Right lobe of liver (tissue), 6 donors: Measurements from ENCODE around the gene OVOL3. TPM values are rescaled to one million over a fixed set of nuclear protein-coding genes. Genes with fewer than 3 reads are reported as not detected.

Experiments
- ATAC-seq, 4 donors: fragments of 200-7000 bp; cut with Tn5 transposase; one replicate each; pipeline ENCODE4 v1.9.1; 2020; ENCODE audit warnings: mild to moderate bottlenecking in 4 of 4, moderate library complexity in 4 of 4
- DNase-seq, 3 donors: peaks; one replicate each; pipeline ENCODE4 v3.0.0-alpha.2; 2020
- H3K27ac ChIP-seq, 3 donors: fragments of 200-600 bp; one replicate each; pipeline ENCODE4 v1.8.0; 2022
- H3K27me3 ChIP-seq, 2 donors: fragments of 200-600 bp; one replicate each; pipeline ENCODE4 v1.8.0; 2022
- H3K36me3 ChIP-seq, 4 donors: fragments of 200-600 bp; sonication (generic) in 1 of 4; one replicate each; pipeline versions ENCODE4 v1.5.1 to v1.8.0; 2017 to 2022; ENCODE audit warnings: control low read depth in 1 of 4
- H3K4me1 ChIP-seq, 4 donors: fragments of 200-600 bp; sonication (generic) in 1 of 4; one replicate each; pipeline versions ENCODE4 v1.5.1 to v1.8.0; 2017 to 2022; ENCODE audit warnings: control low read depth in 1 of 4
- H3K4me3 ChIP-seq, 3 donors: fragments of 200-600 bp; one replicate each; pipeline ENCODE4 v1.8.0; 2022
- H3K9me3 ChIP-seq, 4 donors: fragments of 200-600 bp; sonication (generic) in 1 of 4; one replicate each; pipeline versions ENCODE4 v1.5.1 to v1.8.0; 2017 to 2022; ENCODE audit warnings: control low read depth in 1 of 4
- POLR2A ChIP-seq: fragments of 450-650 bp; IDR thresholded peaks from one replicate; pipeline ENCODE4 v1.6.1; 2017; ENCODE audit warnings: antibody characterized with exemption, mild to moderate bottlenecking
- WGBS: methylation state at CpG from one replicate; pipeline ENCODE4 v1.1.6; 2018; ENCODE audit warnings: low coverage, low lambda C conversion rate; ENCODE audit not compliant: insufficient coverage; ENCODE audit errors: missing lambda C conversion rate; 5-methylcytosine and 5-hydroxymethylcytosine counted together
- intact Hi-C, 2 donors: fragments of 100-400 bp; cut with DNase I; formaldehyde crosslinking; loops; one replicate each; pipeline versions ENCODE4 v1.11.2 to v1.14.1; 2022
- total RNA-seq, 6 experiments: library from RNA; depleted of rRNA in 2 of 6; stranded (reverse); fragments of >200 nt in 2 of 6; fragmentation: NEBNext Ultra II Directional in 3 of 6; extraction: Animal tissue kit (Norgen Biotek cat#: 25700) in 3 of 6; gene quantifications; one replicate each; pipeline versions ENCODE4 v1.1.0 to v1.2.4, GENCODE V29; 2016 to 2023
- TF ChIP-seq, protein P1 (sequence below), 4 donors: fragments of 200-600 bp in 3 of 4; fragments of 450-650 bp in 1 of 4; IDR thresholded peaks; one replicate each; pipeline versions ENCODE4 v1.5.1 to v1.8.0; 2016 to 2022; ENCODE audit warnings: antibody characterized with exemption in 4 of 4, mild to moderate bottlenecking in 2 of 4
- donor health status: DM: no; HTN: yes; CAD: no.
- donor health status: DM: no; HTN: no; CAD: no.
- donor health status: DM: no; HTN: no; CAD: no.
- donor health status: DM: no; HTN: yes; CAD: no.
- donor health status: DM: no; HTN: yes; CAD: no.

OVOL3 gene
- total RNA-seq, 6 experiments from 2014 or later, result not detected

DNA sequence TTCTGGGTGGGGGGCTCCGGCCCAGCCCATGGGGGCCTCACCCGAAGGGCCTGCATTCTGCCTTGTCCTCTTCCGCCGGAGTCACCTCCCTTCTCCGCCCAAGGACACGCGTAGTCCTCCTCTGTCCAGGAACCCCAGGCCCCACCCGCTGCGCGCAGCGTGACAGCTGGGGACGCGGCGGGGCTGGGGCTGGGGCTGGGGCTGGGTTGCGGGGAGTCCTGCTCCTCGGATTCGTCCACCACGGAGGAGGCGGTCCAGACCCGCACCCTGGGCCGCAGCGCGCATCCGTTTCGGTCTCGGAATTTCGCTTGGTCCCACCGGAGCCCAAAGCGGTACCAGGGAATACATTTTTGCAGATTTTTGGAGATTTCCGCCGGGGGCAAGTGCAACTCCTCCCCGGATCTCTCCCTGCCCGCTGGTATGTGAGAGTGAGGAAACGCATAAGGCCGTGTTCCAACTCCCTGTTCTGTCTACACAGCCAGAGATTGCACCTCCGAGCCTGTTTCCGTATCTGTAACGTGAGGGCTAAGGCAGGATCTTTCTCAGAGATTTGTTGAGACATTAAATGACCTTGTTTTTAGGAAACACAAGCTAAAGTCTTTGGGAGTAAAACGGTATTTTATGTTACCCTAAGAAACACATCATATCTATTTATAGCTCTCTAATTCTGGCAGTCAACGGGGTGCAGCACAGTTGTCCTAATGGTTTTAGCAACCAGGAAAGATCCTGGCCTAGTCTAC is 41.6 kb downstream of the OVOL3 start, which contains the start of gene COX7A1:
TSS of gene COX7A1 (minus strand) at position 96 of the 740 bp plus-strand sequence. CDS start at position 56, 40 bp downstream.
- peak within 1 kb of the TSS; percentile 26 to 33 (median 27) for H3K4me3 ChIP-seq
- TF ChIP-seq, protein P1, sequence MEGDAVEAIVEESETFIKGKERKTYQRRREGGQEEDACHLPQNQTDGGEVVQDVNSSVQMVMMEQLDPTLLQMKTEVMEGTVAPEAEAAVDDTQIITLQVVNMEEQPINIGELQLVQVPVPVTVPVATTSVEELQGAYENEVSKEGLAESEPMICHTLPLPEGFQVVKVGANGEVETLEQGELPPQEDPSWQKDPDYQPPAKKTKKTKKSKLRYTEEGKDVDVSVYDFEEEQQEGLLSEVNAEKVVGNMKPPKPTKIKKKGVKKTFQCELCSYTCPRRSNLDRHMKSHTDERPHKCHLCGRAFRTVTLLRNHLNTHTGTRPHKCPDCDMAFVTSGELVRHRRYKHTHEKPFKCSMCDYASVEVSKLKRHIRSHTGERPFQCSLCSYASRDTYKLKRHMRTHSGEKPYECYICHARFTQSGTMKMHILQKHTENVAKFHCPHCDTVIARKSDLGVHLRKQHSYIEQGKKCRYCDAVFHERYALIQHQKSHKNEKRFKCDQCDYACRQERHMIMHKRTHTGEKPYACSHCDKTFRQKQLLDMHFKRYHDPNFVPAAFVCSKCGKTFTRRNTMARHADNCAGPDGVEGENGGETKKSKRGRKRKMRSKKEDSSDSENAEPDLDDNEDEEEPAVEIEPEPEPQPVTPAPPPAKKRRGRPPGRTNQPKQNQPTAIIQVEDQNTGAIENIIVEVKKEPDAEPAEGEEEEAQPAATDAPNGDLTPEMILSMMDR (IDR thresholded peaks at IDR 0.05), result no peak
- TF ChIP-seq POLR2A, result no peak
- H3K9me3 ChIP-seq, result no peaks in the 10 kb centered on the region
- no peaks in the 10 kb centered on the region for H3K27me3 ChIP-seq
- intact Hi-C loops, result no loop called here
- peak; percentile 42 to 64 (median 59) for DNase-seq
- H3K4me1 ChIP-seq, result no peaks in the 10 kb centered on the region
- peaks cover 0 to 28% (median 15%) of the 10 kb centered on the region in 4 donors for H3K36me3 ChIP-seq
- WGBS, result 65% methylated on average over 23 of the region's 40 CpGs
- H3K27ac ChIP-seq, result peak within 1 kb of the TSS; percentile 57 to 73 (median 64)
- peak; percentile 69 to 84 (median 76) for ATAC-seq

DNA sequence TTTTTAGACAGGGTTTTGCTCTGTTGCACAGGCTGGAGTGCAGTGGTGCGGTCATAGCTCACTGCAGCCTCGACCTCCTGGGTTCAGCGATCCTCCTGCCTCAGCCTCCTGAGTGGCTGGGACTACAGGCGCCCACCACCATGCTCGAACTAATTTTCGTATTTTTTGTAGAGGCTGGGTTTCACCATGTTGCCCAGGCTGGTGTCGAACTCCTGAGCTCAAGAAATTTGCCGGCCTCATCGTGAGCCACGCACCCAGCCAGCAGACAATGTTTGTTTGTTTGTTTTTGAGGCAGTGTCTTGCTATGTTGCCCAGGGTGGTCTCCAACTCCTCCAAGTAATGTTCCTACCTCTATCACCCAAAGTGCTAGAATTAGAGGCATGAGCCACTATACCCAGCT is 42.2 kb downstream of the OVOL3 start:
- no peaks in the 10 kb centered on the region for H3K4me1 ChIP-seq
- ATAC-seq (no peak), DNase-seq (peak in 1 of 3 donors; percentile 9)
- H3K4me3 ChIP-seq, result no peak overlapping the region
- TF ChIP-seq, protein P1 (IDR thresholded peaks at IDR 0.05), result no peak
- TF ChIP-seq POLR2A, result no peak
- peak overlapping the region in 1 of 3 donors; percentile 64 for H3K27ac ChIP-seq
- no peaks in the 10 kb centered on the region for H3K9me3 ChIP-seq
- WGBS, result 96% methylated on average over 7 of the region's 10 CpGs
- H3K36me3 ChIP-seq, result peaks cover 0 to 21% (median 12%) of the 10 kb centered on the region in 4 donors
- no peaks in the 10 kb centered on the region for H3K27me3 ChIP-seq
- intact Hi-C loops, result no loop called here

DNA sequence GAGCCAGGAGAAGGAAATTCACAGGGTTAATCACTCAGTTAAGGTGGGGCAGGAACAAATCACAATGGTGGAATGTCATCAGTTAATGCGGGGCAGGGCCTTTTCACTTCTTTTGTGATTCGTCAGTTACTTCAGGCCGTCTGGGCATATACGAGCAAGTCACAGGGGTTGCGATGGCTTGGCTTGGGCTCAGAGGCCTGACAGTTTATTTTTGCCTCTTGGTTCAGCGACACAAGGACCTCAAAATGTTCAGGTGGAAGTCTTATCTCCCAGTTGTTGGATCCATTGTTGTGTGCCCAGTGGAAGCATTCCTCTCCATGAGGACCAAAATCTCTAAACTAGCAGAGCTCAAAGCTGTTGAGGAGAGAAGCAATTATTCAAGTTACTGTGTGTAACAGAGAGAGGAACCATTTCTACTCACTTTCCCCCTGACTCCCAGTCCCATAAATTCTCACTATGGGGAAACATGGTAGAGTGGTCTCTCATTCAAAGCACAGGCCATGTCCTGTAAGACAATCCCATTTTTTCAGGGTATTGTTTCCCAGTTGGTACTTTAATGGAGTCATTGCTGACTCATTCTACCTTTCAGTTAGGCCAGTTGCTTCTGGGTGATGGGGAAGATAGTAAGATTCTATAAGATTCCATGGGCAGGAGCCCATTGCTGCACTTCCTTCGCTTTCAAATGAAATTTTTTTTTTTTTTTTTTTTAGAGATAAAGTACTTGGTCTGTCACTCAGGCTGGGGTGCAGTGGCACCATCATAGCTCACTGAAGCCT is 50.1 kb downstream of the OVOL3 start:
- TF ChIP-seq POLR2A, result no peak
- TF ChIP-seq, protein P1 (IDR thresholded peaks at IDR 0.05), result no peak
- intact Hi-C loops, result no loop called here
- Histone ChIP-seq H3K4me1 (no peaks in the 10 kb centered on the region), H3K4me3 (no peak overlapping the region), H3K27ac (no peak overlapping the region), H3K36me3 (no peaks in the 10 kb centered on the region), H3K9me3 (no peaks in the 10 kb centered on the region), H3K27me3 (no peaks in the 10 kb centered on the region)
- no peak for ATAC-seq
- WGBS, result 82% methylated on average over 7 of the region's 7 CpGs
- no peak for DNase-seq

Other genes with a start within 250 kb of the OVOL3 start
- gene APLP1, start 242.6 kb upstream of the OVOL3 start, total RNA-seq, result 1 to 10 TPM in 1 of 6 experiments, under 1 TPM in 2, not detected in 3; 0.27 to 1.5 (median 0.37) TPM
- gene NFKBID, start 210.6 kb upstream of the OVOL3 start, total RNA-seq, result 1 to 10 TPM; 1.0 to 2.6 (median 1.7) TPM
- gene HCST, start 208.6 kb upstream of the OVOL3 start, total RNA-seq, result 1 to 10 TPM in 5 of 6 experiments, not detected in 1; 1.7 to 4.2 (median 2.4) TPM
- 10 to 100 TPM; 15.6 to 77.8 (median 29.7) TPM for gene TYROBP, start 202.8 kb upstream of the OVOL3 start, total RNA-seq
- gene LRFN3, start 174.8 kb upstream of the OVOL3 start, total RNA-seq, result 1 to 10 TPM; 5.6 to 8.6 (median 7.0) TPM
- 10 to 100 TPM in 4 of 6 experiments, 1 to 10 TPM in 2; 8.4 to 41.9 (median 12.0) TPM for gene SDHAF1, start 116.0 kb upstream of the OVOL3 start, total RNA-seq
- 1 to 10 TPM; 3.9 to 7.5 (median 7.0) TPM for gene SYNE4, start 102.3 kb upstream of the OVOL3 start, total RNA-seq
- gene ALKBH6, start 96.9 kb upstream of the OVOL3 start, total RNA-seq, result 10 to 100 TPM in 5 of 6 experiments, 1 to 10 TPM in 1; 9.7 to 31.2 (median 11.5) TPM
- gene CLIP3, start 78.3 kb upstream of the OVOL3 start, total RNA-seq, result 1 to 10 TPM in 2 of 6 experiments, under 1 TPM in 4; 0.55 to 1.6 (median 0.94) TPM
- 1 to 10 TPM; 2.5 to 9.0 (median 4.2) TPM for gene THAP8, start 56.9 kb upstream of the OVOL3 start, total RNA-seq
- 1 to 10 TPM in 2 of 6 experiments, under 1 TPM in 4; 0.20 to 1.6 (median 0.58) TPM for gene WDR62, start 56.2 kb upstream of the OVOL3 start, total RNA-seq
- gene POLR2I, start 3.7 kb downstream of the OVOL3 start, total RNA-seq, result 10 to 100 TPM; 27.3 to 34.4 (median 29.9) TPM
- gene TBCB, start 4.3 kb downstream of the OVOL3 start, total RNA-seq, result 10 to 100 TPM; 27.8 to 64.7 (median 36.4) TPM
- gene CAPNS1, start 28.9 kb downstream of the OVOL3 start, total RNA-seq, result 100 to 1,000 TPM in 4 of 6 experiments, 10 to 100 TPM in 2; 93.0 to 252 (median 168) TPM
- 1 to 10 TPM; 1.0 to 6.2 (median 3.8) TPM for gene COX7A1, start 41.3 kb downstream of the OVOL3 start, total RNA-seq
- 1 to 10 TPM in 5 of 6 experiments, under 1 TPM in 1; 0.37 to 3.6 (median 2.2) TPM for gene ZNF565, start 103.5 kb downstream of the OVOL3 start, total RNA-seq
- 10 to 100 TPM; 16.2 to 33.0 (median 27.0) TPM for gene ZNF146, start 104.0 kb downstream of the OVOL3 start, total RNA-seq